Measurements from ENCODE around the gene THTPA. TPM values are rescaled to one million over a fixed set of nuclear protein-coding genes. Genes with fewer than 3 reads are reported as not detected.

THTPA gene, protein sequence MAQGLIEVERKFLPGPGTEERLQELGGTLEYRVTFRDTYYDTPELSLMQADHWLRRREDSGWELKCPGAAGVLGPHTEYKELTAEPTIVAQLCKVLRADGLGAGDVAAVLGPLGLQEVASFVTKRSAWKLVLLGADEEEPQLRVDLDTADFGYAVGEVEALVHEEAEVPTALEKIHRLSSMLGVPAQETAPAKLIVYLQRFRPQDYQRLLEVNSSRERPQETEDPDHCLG
- total RNA-seq = 10 to 100 TPM; 14.4 to 47.1 (median 25.2) TPM

DNA sequence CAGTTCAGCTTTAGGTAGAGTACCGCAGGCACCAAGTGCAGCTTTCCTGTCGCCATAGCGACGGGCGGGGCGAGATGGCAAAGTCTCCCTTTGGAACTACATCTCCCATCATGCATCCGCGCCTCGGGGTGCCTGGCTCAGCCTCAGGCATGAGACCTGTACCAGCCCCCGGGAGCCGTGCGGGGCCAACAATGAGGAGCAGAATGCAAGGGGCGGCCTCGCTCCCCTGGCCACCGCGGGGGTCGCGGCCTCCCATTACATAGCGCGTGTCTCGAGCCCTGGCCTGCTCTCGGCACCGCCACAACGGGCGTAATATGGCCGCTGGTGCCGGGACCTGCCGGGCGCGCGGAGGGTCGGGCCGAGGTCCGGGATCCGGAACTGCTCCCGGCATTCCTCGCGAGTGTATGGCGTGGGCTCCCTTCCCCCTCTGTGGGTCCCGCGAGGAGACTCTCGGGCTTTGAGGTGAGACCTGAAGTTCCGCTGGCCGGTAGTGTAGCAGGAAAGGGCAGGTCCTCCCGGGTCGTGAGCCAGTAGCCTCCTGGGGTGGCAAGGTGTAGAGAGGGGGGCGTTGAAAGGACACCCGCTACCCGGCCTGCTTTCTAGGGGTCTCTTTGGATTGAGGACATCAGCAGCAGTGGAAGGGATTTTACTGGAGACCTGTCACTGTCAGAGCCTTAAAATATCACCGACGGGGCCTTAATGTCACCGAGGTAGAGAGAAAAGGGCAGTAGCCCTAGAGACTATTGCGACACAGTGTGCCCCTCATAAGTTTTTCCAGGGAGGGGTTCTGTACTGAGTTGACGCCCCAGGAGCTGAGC, at the start of gene THTPA:
Gene THTPA, plus strand, starts transcription at position 390 of the 818 bp plus-strand sequence. CDS start 487 bp downstream, outside the sequence.
- no peaks in the 10 kb centered on the region for H3K9me3 ChIP-seq
- peak within 1 kb of the TSS; percentile 87 to 99 (median 98) for H3K27ac ChIP-seq
- TF ChIP-seq POLR2A (IDR thresholded peaks at IDR 0.05) (peak in 1 of 2 donors; percentile 38), EP300 (IDR thresholded peaks at IDR 0.05) (peak in 1 of 2 donors; percentile 82)
- TF ChIP-seq, protein P1, sequence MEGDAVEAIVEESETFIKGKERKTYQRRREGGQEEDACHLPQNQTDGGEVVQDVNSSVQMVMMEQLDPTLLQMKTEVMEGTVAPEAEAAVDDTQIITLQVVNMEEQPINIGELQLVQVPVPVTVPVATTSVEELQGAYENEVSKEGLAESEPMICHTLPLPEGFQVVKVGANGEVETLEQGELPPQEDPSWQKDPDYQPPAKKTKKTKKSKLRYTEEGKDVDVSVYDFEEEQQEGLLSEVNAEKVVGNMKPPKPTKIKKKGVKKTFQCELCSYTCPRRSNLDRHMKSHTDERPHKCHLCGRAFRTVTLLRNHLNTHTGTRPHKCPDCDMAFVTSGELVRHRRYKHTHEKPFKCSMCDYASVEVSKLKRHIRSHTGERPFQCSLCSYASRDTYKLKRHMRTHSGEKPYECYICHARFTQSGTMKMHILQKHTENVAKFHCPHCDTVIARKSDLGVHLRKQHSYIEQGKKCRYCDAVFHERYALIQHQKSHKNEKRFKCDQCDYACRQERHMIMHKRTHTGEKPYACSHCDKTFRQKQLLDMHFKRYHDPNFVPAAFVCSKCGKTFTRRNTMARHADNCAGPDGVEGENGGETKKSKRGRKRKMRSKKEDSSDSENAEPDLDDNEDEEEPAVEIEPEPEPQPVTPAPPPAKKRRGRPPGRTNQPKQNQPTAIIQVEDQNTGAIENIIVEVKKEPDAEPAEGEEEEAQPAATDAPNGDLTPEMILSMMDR (IDR thresholded peaks at IDR 0.05) = peak in 1 of 5 experiments; percentile 35
- peak; percentile 80 to 90 for DNase-seq (ENCODE audit: low spot score in 2 of 2)
- WGBS, 2 donors = 1 to 2% methylated on average over 25 to 46 of the region's 54 CpGs
- H3K4me3 ChIP-seq = peak within 1 kb of the TSS; percentile 76 to 96 (median 90)
- H3K27me3 ChIP-seq = no peaks in the 10 kb centered on the region
- peaks cover 0 to 41% (median 16%) of the 10 kb centered on the region in 4 donors for H3K4me1 ChIP-seq
- peaks cover 0 to 25% (median 0%) of the 10 kb centered on the region in 3 donors for H3K36me3 ChIP-seq

DNA sequence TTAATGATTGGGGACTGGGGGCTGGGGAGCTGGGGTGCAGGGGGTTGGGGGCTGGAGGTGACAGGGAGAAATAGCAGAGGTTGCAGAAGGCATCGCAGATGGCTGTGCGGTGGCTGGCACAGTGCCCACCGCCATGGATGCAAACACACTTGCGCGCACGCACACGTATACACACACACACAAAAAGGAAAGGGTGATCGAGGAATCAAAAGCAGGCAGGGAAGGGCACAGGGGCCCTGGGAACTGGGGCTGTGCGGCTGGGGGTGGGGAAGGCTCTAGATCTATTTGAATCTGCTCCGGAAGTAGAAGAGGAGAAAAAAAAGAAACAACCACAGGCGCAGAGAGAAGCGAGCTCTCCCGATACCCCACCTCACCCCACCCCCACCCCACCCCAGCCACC, 43.9 kb upstream of the THTPA start:
- Histone ChIP-seq H3K27ac (no peak overlapping the region), H3K4me1 (peaks cover 0 to 3% (median 0%) of the 10 kb centered on the region in 4 donors), H3K4me3 (peak overlapping the region in 2 of 4 donors; percentile 18 to 24), H3K27me3 (no peaks in the 10 kb centered on the region), H3K36me3 (peaks cover 0 to 9% (median 0%) of the 10 kb centered on the region in 3 donors), H3K9me3 (no peaks in the 10 kb centered on the region)
- TF ChIP-seq POLR2A (IDR thresholded peaks at IDR 0.05) (no peak), EP300 (IDR thresholded peaks at IDR 0.05) (no peak)
- TF ChIP-seq, protein P1 (IDR thresholded peaks at IDR 0.05) = no peak
- WGBS, 2 donors = 34 to 46% methylated on average over 13 of the region's 13 CpGs
- no peak for DNase-seq (ENCODE audit: low spot score in 2 of 2)

DNA sequence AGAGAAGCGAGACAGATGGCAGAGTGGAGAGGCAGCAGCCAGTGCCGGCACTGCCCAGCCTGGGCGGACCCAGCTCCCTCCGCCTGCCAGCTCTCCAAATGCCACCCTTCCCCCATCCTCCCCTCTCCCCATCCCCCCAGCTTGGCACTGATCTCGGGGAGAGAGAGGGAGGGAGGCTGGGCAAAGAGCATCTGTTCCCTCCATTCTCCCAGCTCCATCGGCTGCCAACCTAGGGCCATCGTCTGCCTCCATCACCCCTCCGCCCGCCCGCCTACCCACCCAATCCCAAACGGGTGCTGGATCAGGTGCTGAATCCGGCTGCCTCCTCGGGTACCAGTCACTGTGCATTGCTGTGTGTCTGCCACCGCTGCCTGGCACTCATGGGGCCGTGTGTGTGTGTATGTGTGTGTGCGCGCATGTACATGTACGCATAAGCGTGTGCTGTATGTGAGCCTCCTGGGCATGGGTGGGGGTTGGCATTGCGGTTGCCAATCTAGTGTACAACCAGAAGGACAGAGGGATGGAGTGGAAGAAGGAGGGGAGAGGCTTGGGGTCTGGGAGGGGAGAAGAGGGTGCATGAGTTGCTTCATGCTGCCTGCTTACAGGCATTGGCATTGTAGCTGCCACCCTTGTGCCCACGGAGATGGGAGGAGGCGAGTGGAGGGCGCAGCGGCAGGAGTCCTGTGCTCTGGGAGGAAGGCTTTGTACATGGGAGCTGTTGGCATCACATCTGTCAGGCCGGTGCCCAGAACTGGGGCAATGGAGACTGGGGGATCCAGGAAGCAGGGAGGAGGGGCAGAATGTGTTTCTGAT, 42.9 kb upstream of the THTPA start:
- Histone ChIP-seq H3K4me3 (no peak overlapping the region), H3K27ac (no peak overlapping the region), H3K27me3 (no peaks in the 10 kb centered on the region), H3K36me3 (peaks cover 0 to 9% (median 0%) of the 10 kb centered on the region in 3 donors), H3K9me3 (no peaks in the 10 kb centered on the region), H3K4me1 (peaks cover 0 to 3% (median 0%) of the 10 kb centered on the region in 4 donors)
- DNase-seq (ENCODE audit: low spot score in 2 of 2) = no peak
- TF ChIP-seq, protein P1 (IDR thresholded peaks at IDR 0.05) = no peak
- TF ChIP-seq EP300 (IDR thresholded peaks at IDR 0.05) (no peak), POLR2A (IDR thresholded peaks at IDR 0.05) (no peak)
- WGBS, 2 donors = 70 to 78% methylated on average over 25 of the region's 25 CpGs

DNA sequence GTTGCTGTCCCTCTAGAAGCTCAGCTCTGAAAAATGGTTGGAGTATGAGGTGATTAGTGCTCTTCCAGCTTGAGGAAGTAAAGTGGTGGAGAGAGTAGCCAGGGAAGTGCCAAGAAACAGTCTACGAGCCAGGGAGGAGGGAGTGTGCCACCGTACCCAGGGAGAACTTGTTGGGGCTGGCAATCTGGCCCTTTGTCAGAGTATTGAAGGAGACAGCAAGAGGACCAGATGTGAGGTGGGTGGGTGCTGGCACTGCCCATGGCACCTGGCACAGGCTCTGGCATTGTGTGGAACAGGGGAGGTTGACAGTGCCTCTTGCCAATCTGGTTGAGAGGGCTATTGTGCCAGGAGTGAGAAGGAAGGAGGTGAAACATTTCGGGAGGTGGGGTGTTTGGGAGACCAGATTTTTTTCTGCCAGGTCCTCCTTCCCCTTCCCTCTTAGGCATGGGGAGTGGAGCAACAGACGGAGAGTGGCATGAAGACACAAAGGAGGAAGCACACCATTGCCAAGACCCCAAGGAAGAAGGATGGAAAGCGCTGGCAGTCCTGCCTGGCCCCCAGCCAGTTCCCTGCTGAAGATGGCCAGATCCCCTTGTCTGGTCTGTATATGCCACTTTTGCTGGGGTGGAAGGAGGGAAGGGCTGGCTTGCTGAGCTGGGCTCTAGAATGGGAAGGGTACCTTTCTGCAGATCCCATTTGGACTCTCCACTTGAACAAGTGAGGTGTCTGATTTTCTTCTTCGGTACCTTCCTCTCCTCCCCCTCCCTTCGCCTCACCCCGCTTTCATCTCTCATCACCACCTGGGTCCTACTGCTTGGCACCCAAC, 42.0 kb upstream of the THTPA start:
- TF ChIP-seq EP300 (IDR thresholded peaks at IDR 0.05) (no peak), POLR2A (IDR thresholded peaks at IDR 0.05) (no peak)
- TF ChIP-seq, protein P1 (IDR thresholded peaks at IDR 0.05) = no peak
- DNase-seq (ENCODE audit: low spot score in 2 of 2) = no peak
- H3K4me1 ChIP-seq = peaks cover 0 to 3% (median 0%) of the 10 kb centered on the region in 4 donors
- H3K9me3 ChIP-seq = no peaks in the 10 kb centered on the region
- 83% methylated on average over 8 of the region's 8 CpGs for WGBS, 2 donors
- no peak overlapping the region for H3K27ac ChIP-seq
- no peak overlapping the region for H3K4me3 ChIP-seq
- H3K36me3 ChIP-seq = peaks cover 0 to 9% (median 0%) of the 10 kb centered on the region in 3 donors
- H3K27me3 ChIP-seq = no peaks in the 10 kb centered on the region
